Activated B cell treated with CpG ODN at 0.5 μM for 24 hours (primary cell): ENCODE results near the gene TGM5. TPM values are rescaled to one million over a fixed set of nuclear protein-coding genes. Genes with fewer than 3 reads are reported as not detected.
"Not testable (repeated sequence)": the region's sequence is repeated elsewhere in the genome, so short reads cannot be mapped to it uniquely, and the experiment has no call there.

ENCODE experiments used
- ATAC-seq: fragments of 200-7000 bp; cut with Tn5 transposase; one replicate; pipeline ENCODE4 v1.10.0; 2021; ENCODE audit warnings: low read depth, mild to moderate bottlenecking, moderate library complexity
- CTCF ChIA-PET: fragments of 350-600 bp; sonication (Branson Sonifier 250); formaldehyde crosslinking; loops from one replicate; lab custom pipeline; 2021; ENCODE audit warnings: antibody characterized with exemption; lab: Charles Lee
- POLR2A ChIA-PET: fragments of 350-600 bp; sonication (Branson Sonifier 250); formaldehyde crosslinking; loops from one replicate; lab custom pipeline; 2021; ENCODE audit warnings: antibody characterized with exemption; lab: Charles Lee
- DNase-seq: peaks from one replicate; pipeline ENCODE4 v3.0.0; 2022
- H3K27ac Mint-ChIP-seq: one replicate; pipeline ENCODE4 v1.8.0; 2020; ENCODE audit warnings: mixed read lengths
- H3K27me3 Mint-ChIP-seq: one replicate; pipeline ENCODE4 v1.8.0; 2021; ENCODE audit warnings: mixed read lengths
- H3K36me3 Mint-ChIP-seq: one replicate; pipeline ENCODE4 v1.8.0; 2021; ENCODE audit warnings: low read depth, mixed read lengths
- H3K4me1 Mint-ChIP-seq: one replicate; pipeline ENCODE4 v1.8.0; 2021; ENCODE audit warnings: mixed read lengths
- H3K4me3 Mint-ChIP-seq: one replicate; pipeline ENCODE4 v1.8.0; 2020; ENCODE audit warnings: mild to moderate bottlenecking, mixed read lengths
- H3K9me3 Mint-ChIP-seq: one replicate; pipeline ENCODE4 v1.8.0; 2020; ENCODE audit warnings: mixed read lengths
- intact Hi-C: fragments of 100-400 bp; cut with micrococcal nuclease; formaldehyde crosslinking; loops from one replicate; pipeline ENCODE4 v1.15.1; 2024
- total RNA-seq: library from RNA; stranded (reverse); gene quantifications from 2 replicates; pipeline ENCODE4 v1.2.3, GENCODE V29; 2022
- TF ChIP-seq, protein P1 (sequence below): fragments of 200-600 bp; IDR thresholded peaks from one replicate; pipeline ENCODE4 v1.8.0; 2022; ENCODE audit warnings: antibody characterized with exemption, mild to moderate bottlenecking

Gene TGM5
- total RNA-seq, 1 donor from 2014 or later, result 0.11 TPM

- Mint-ChIP-seq H3K36me3 (no peaks in the 10 kb centered on the region), H3K9me3 (no peaks in the 10 kb centered on the region), H3K4me3 (no peak overlapping the region), H3K27ac (no peak overlapping the region), H3K27me3 (no peaks in the 10 kb centered on the region), H3K4me1 (peaks cover 4% of the 10 kb centered on the region)
- POLR2A ChIA-PET, result interaction anchor here (0.6 kb wide), 1 partner anchor 10 kb away, joined by 3 read pairs; the partner anchor contains the start of gene TGM5
- no peak for ATAC-seq
- CTCF ChIA-PET, result interaction anchor here (0.6 to 1.1 kb wide), 3 partner anchors 9 to 51 kb away, joined by 3 to 4 read pairs (median 3); no protein-coding TSS in a partner anchor
- intact Hi-C loops, result no loop called here
- no peak for DNase-seq
- TF ChIP-seq, protein P1, sequence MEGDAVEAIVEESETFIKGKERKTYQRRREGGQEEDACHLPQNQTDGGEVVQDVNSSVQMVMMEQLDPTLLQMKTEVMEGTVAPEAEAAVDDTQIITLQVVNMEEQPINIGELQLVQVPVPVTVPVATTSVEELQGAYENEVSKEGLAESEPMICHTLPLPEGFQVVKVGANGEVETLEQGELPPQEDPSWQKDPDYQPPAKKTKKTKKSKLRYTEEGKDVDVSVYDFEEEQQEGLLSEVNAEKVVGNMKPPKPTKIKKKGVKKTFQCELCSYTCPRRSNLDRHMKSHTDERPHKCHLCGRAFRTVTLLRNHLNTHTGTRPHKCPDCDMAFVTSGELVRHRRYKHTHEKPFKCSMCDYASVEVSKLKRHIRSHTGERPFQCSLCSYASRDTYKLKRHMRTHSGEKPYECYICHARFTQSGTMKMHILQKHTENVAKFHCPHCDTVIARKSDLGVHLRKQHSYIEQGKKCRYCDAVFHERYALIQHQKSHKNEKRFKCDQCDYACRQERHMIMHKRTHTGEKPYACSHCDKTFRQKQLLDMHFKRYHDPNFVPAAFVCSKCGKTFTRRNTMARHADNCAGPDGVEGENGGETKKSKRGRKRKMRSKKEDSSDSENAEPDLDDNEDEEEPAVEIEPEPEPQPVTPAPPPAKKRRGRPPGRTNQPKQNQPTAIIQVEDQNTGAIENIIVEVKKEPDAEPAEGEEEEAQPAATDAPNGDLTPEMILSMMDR, result no peak
Measured at GRCh38 chr15:43276563-43277200, 10.0 kb upstream of the TGM5 start.

DNA sequence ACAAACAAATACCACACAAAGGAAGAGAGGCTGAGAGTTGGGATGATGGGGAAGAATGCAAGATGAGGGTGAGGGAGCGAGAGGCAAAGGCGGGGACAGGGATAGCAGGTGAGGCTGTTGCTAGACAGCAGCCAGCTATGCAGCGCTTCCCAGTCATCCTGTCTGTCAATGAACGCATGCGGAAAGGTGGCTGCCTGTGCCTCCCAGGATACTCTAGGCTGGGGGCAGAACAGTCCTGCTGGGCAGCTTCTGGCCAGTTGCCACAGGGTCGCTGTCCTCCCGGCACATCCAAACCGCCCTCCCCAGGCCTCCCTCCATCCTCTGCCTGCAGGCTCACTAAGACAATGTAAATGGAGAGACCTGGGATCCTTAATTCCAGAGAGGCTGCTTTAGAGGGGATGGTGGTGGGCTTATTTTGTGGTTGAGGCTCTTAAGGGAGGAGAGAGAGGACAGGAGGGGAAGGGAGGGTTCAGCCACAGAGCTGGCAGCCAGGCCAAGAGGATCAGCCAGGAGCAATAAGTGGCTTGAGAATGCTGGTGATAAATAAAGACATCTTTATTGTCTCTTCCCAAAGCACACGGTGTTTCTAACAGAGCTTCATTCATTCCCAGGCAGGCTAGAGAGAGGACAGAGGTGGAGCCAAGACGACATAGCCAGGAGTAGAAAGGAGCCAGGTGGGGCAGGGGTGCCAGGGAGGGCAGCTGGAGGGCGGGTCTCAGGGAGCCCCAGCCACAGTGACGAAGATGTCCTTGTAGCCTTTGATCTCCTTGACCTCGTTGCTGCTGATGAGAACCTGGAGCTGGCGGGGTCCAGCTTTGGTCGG is 9.2 kb upstream of the TGM5 start:
- Mint-ChIP-seq H3K9me3 (no peaks in the 10 kb centered on the region), H3K4me3 (no peak overlapping the region), H3K27ac (no peak overlapping the region), H3K27me3 (no peaks in the 10 kb centered on the region), H3K36me3 (no peaks in the 10 kb centered on the region), H3K4me1 (peaks cover 11% of the 10 kb centered on the region)
- DNase-seq (no peak), ATAC-seq (no peak)
- ChIA-PET POLR2A (interaction anchor here (0.6 kb wide), 1 partner anchor 9 kb away, joined by 3 read pairs; the partner anchor contains the start of gene TGM5), CTCF (interaction anchor here (1.0 to 1.1 kb wide), 2 partner anchors 11 to 51 kb away, joined by 3 read pairs; no protein-coding TSS in a partner anchor)
- TF ChIP-seq, protein P1, result no peak
- intact Hi-C loops, result no loop called here

- DNase-seq, result no peak
- no peak overlapping the region for H3K27ac Mint-ChIP-seq
- CTCF ChIA-PET, result interaction anchor here (1.1 kb wide), 1 partner anchor 49 kb away, joined by 3 read pairs; no protein-coding TSS in a partner anchor
- POLR2A ChIA-PET, result no interaction called here
- H3K27me3 Mint-ChIP-seq, result no peaks in the 10 kb centered on the region
- intact Hi-C loops, result no loop called here
- no peak for ATAC-seq
- TF ChIP-seq, protein P1, result no peak
- H3K36me3 Mint-ChIP-seq, result no peaks in the 10 kb centered on the region
- H3K4me3 Mint-ChIP-seq, result no peak overlapping the region
- H3K4me1 Mint-ChIP-seq, result peaks cover 29% of the 10 kb centered on the region
- no peaks in the 10 kb centered on the region for H3K9me3 Mint-ChIP-seq
Measured at GRCh38 chr15:43274136-43274535, 7.4 kb upstream of the TGM5 start.

- TF ChIP-seq, protein P1, result no peak
- Mint-ChIP-seq H3K36me3 (no peaks in the 10 kb centered on the region), H3K4me3 (no peak overlapping the region), H3K9me3 (no peaks in the 10 kb centered on the region), H3K4me1 (peaks cover 37% of the 10 kb centered on the region), H3K27me3 (no peaks in the 10 kb centered on the region), H3K27ac (no peak overlapping the region)
- POLR2A ChIA-PET, result no interaction called here
- intact Hi-C loops, result no loop called here
- DNase-seq, result no peak
- CTCF ChIA-PET, result interaction anchor here (1.1 kb wide), 1 partner anchor 48 kb away, joined by 3 read pairs; no protein-coding TSS in a partner anchor
- no peak for ATAC-seq
Measured at GRCh38 chr15:43273243-43273642, 6.5 kb upstream of the TGM5 start.

GRCh38 chr15:43271908-43272307 is 5.2 kb upstream of the TGM5 start:
- DNase-seq, H3K27me3 Mint-ChIP-seq, H3K27ac Mint-ChIP-seq, H3K36me3 Mint-ChIP-seq, intact Hi-C loops, H3K9me3 Mint-ChIP-seq, ATAC-seq, CTCF ChIA-PET, POLR2A ChIA-PET, H3K4me3 Mint-ChIP-seq: not testable (repeated sequence)
- peaks cover 35% of the 10 kb centered on the region for H3K4me1 Mint-ChIP-seq
